GM19467 (cell line): ENCODE results near the gene USP5.

ENCODE experiments used
- ATAC-seq: cut with Tn5 transposase; IDR thresholded peaks from one replicate; pipeline ENCODE4 v1.9.1; 2021; ENCODE audit warnings: mild to moderate bottlenecking, moderate library complexity; ENCODE audit not compliant: unreplicated experiment

USP5 gene

GRCh38 chr12:6912164-6912935, 60.4 kb downstream of the USP5 start:
- no peak for ATAC-seq

GRCh38 chr12:6914246-6914946, 62.4 kb downstream of the USP5 start, which contains the start of gene ENO2:
Gene ENO2 (plus strand): TSS chr12:6914580. CDS start chr12:6915833, 1,253 bp downstream.
- ATAC-seq = no peak

- ATAC-seq = no peak
Measured at GRCh38 chr12:6914947-6915788, 63.2 kb downstream of the USP5 start.

GRCh38 chr12:6915789-6916285, 63.9 kb downstream of the USP5 start:
- no peak for ATAC-seq
